Measurements from ENCODE around the gene MLANA. TPM values are rescaled to one million over a fixed set of nuclear protein-coding genes. Genes with fewer than 3 reads are reported as not detected.
A peak's percentile ranks its signal among the peaks of the same experiment; 100 is the strongest.

Gene MLANA
- total and polyA plus RNA-seq, 10 of the 15 experiments (the other 5 are each of a cell fraction or from before 2014, with no cell fraction given) = 0.11 to 0.26 (median 0.13) TPM; not detected in 6

DNA sequence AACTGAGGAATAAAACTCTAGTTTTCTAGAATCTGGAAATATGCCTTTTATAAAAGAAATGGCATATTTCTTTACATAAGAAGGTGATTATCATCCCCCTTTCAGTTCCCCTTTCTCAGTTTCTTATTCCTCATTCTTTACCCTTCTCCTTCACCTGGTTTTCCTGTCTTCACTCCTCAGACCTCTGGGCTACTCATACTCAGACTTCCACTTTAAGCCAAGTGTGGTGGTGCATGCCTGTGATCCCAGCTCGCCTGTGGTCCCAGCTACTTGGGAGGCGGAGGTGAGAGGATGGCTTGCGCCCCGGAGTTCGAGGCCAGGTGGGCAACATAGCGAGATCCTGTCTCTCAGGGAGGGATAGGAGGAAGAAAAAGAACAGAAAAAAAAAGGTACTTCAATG is 67.6 kb downstream of the MLANA start:
- no peaks in the 10 kb centered on the region for H3K27me3 ChIP-seq (replicated peaks in 1 of 2; ENCODE audit: control insufficient read depth in 2 of 2, insufficient read depth in 2 of 2, low read length in 1 of 2)
- peak; percentile 19 for DNase-seq (ENCODE audit: low read depth, low spot score)
- 51% methylated on average over 6 of the region's 6 CpGs for WGBS (ENCODE audit: insufficient coverage, insufficient replicate concordance, low lambda C conversion rate, missing lambda C conversion rate)
- no peak overlapping the region for H2AFZ ChIP-seq (ENCODE audit: control insufficient read depth, low read depth, low read length)
- no peaks in the 10 kb centered on the region for H3K36me3 ChIP-seq (ENCODE audit: control insufficient read depth in 2 of 2, insufficient read depth in 2 of 2, low read length in 1 of 2)
- H3K9ac ChIP-seq (ENCODE audit: control insufficient read depth, insufficient read depth, low read length) = no peak overlapping the region
- CTCF ChIA-PET = interaction anchor here (1.3 kb wide), 1 partner anchor 16 kb away, joined by 4 read pairs; no protein-coding TSS in a partner anchor
- intact Hi-C loops (cut with micrococcal nuclease; ENCODE audit: unreplicated experiment) = no loop called here
- in situ Hi-C loops (cut with MboI) = no loop called here
- H4K20me1 ChIP-seq (ENCODE audit: control insufficient read depth, insufficient read depth) = no peaks in the 10 kb centered on the region
- SMC1A ChIA-PET (ENCODE audit: uncharacterized antibody, unreplicated experiment) = interaction anchor here (0.8 to 5.9 kb wide), 8 partner anchors 12 to 92 kb away, joined by 3 to 58 read pairs (median 4); no protein-coding TSS in a partner anchor
- no peak overlapping the region for H3K27ac ChIP-seq (ENCODE audit: control insufficient read depth, insufficient read depth)
- 0 out of 2 replicates have a peak overlapping the region, but pooled peaks have one; percentile 13 for H3K4me2 ChIP-seq (ENCODE audit: control insufficient read depth, insufficient read depth)
- peaks cover 4% of the 10 kb centered on the region; the same call in 1 of the 2 replicates for H3K4me1 ChIP-seq (ENCODE audit: control insufficient read depth, insufficient read depth, low read length)
- peak; percentile 87 for ATAC-seq
- POLR2A ChIA-PET = interaction anchor here (1.1 kb wide), 1 partner anchor 13 kb away, joined by 3 read pairs; no protein-coding TSS in a partner anchor
- peak; percentile 38 for FAIRE-seq
- H3K9me3 ChIP-seq (replicated peaks; ENCODE audit: control insufficient read depth, insufficient read depth, low read length) = no peaks in the 10 kb centered on the region
- no peak overlapping the region for H3K4me3 ChIP-seq
- no TSS peak for BruUV-seq (replicated peaks)
- H3K79me2 ChIP-seq (ENCODE audit: control insufficient read depth, insufficient read depth, low read length) = no peaks in the 10 kb centered on the region
- RAD21 ChIA-PET (ENCODE audit: unreplicated experiment) = interaction anchor here (1.5 to 1.8 kb wide), 2 partner anchors 11 to 18 kb away, joined by 3 to 6 read pairs; no protein-coding TSS in a partner anchor
- TF ChIP-seq FOXM1 (IDR thresholded peaks at IDR 0.05; ENCODE audit: low read depth, low read length) = peak; percentile 36; the same call in 1 of the 2 replicates
- 0 out of 2 replicates have a peak, but pooled peaks have one; percentile 43 for TF ChIP-seq NBN (IDR thresholded peaks at IDR 0.05)
- no peak for TF ChIP-seq MYB (IDR thresholded peaks at IDR 0.05; ENCODE audit: borderline replicate concordance, low read depth, low read length)
- TF ChIP-seq IKZF1 (conservative IDR thresholded peaks at IDR 0.05) = peak; percentile 93
- TF ChIP-seq, protein P1, sequence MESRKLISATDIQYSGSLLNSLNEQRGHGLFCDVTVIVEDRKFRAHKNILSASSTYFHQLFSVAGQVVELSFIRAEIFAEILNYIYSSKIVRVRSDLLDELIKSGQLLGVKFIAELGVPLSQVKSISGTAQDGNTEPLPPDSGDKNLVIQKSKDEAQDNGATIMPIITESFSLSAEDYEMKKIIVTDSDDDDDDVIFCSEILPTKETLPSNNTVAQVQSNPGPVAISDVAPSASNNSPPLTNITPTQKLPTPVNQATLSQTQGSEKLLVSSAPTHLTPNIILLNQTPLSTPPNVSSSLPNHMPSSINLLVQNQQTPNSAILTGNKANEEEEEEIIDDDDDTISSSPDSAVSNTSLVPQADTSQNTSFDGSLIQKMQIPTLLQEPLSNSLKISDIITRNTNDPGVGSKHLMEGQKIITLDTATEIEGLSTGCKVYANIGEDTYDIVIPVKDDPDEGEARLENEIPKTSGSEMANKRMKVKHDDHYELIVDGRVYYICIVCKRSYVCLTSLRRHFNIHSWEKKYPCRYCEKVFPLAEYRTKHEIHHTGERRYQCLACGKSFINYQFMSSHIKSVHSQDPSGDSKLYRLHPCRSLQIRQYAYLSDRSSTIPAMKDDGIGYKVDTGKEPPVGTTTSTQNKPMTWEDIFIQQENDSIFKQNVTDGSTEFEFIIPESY (IDR thresholded peaks at IDR 0.05) = 0 out of 2 replicates have a peak, but pooled peaks have one; percentile 13
- peak; percentile 85 for TF ChIP-seq RELB (IDR thresholded peaks at IDR 0.05; ENCODE audit: low read depth)
- peak in 1 of 2 experiments; percentile 67; a peak in 2 of 4 replicates for TF ChIP-seq ETV6 (conservative IDR thresholded peaks at IDR 0.05 in 1 of 2, IDR thresholded peaks at IDR 0.05 in 1 of 2; ENCODE audit: borderline replicate concordance in 1 of 2, low read depth in 1 of 2)
- peak; percentile 97 to 98 for TF ChIP-seq IKZF2 (IDR thresholded peaks at IDR 0.05)
- TF ChIP-seq, protein P2, sequence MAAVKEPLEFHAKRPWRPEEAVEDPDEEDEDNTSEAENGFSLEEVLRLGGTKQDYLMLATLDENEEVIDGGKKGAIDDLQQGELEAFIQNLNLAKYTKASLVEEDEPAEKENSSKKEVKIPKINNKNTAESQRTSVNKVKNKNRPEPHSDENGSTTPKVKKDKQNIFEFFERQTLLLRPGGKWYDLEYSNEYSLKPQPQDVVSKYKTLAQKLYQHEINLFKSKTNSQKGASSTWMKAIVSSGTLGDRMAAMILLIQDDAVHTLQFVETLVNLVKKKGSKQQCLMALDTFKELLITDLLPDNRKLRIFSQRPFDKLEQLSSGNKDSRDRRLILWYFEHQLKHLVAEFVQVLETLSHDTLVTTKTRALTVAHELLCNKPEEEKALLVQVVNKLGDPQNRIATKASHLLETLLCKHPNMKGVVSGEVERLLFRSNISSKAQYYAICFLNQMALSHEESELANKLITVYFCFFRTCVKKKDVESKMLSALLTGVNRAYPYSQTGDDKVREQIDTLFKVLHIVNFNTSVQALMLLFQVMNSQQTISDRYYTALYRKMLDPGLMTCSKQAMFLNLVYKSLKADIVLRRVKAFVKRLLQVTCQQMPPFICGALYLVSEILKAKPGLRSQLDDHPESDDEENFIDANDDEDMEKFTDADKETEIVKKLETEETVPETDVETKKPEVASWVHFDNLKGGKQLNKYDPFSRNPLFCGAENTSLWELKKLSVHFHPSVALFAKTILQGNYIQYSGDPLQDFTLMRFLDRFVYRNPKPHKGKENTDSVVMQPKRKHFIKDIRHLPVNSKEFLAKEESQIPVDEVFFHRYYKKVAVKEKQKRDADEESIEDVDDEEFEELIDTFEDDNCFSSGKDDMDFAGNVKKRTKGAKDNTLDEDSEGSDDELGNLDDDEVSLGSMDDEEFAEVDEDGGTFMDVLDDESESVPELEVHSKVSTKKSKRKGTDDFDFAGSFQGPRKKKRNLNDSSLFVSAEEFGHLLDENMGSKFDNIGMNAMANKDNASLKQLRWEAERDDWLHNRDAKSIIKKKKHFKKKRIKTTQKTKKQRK (IDR thresholded peaks at IDR 0.05; ENCODE audit: low read depth, low read length) = no peak
- TF ChIP-seq BRCA1 (IDR thresholded peaks at IDR 0.05; ENCODE audit: low read depth, low read length) = no peak
- TF ChIP-seq SPI1 (IDR thresholded peaks at IDR 0.05; ENCODE audit: borderline replicate concordance, insufficient read depth, low read depth, low read length) = peak; percentile 90
- TF ChIP-seq IRF4 (IDR thresholded peaks at IDR 0.05; ENCODE audit: low read depth, low read length) = 0 out of 2 replicates have a peak, but pooled peaks have one; percentile 43
- TF ChIP-seq JUNB (IDR thresholded peaks at IDR 0.05) = peak; percentile 41; the same call in 1 of the 2 replicates
- peak; percentile 96 for TF ChIP-seq EED (IDR thresholded peaks at IDR 0.05; ENCODE audit: low read depth)
- TF ChIP-seq NFIC (IDR thresholded peaks at IDR 0.05; ENCODE audit: low read depth, low read length) = peak; percentile 66
- peak; percentile 67 for TF ChIP-seq RUNX3 (IDR thresholded peaks at IDR 0.05; ENCODE audit: low read length)
- peak in 1 of 2 experiments; percentile 68; a peak in 1 of 4 replicates for TF ChIP-seq EP300 (IDR thresholded peaks at IDR 0.05; ENCODE audit: borderline replicate concordance in 1 of 2, control insufficient read depth in 1 of 2, low read depth in 2 of 2, low read length in 2 of 2)
